AG09319 (cell line): Measurements from ENCODE around the gene NPHP1.

ENCODE experiments used
- DNase-seq: peaks from one replicate; pipeline ENCODE4 v3.0.0-alpha.2; 2010; ENCODE audit warnings: low read depth; ENCODE audit errors: extremely low read depth
- TF ChIP-seq, protein P1 (sequence below): IDR thresholded peaks from 2 replicates; pipeline ENCODE4 v1.5.1; 2011; ENCODE audit warnings: low read depth, mild to moderate bottlenecking, inconsistent platforms, low read length, moderate library complexity

Gene NPHP1

DNA sequence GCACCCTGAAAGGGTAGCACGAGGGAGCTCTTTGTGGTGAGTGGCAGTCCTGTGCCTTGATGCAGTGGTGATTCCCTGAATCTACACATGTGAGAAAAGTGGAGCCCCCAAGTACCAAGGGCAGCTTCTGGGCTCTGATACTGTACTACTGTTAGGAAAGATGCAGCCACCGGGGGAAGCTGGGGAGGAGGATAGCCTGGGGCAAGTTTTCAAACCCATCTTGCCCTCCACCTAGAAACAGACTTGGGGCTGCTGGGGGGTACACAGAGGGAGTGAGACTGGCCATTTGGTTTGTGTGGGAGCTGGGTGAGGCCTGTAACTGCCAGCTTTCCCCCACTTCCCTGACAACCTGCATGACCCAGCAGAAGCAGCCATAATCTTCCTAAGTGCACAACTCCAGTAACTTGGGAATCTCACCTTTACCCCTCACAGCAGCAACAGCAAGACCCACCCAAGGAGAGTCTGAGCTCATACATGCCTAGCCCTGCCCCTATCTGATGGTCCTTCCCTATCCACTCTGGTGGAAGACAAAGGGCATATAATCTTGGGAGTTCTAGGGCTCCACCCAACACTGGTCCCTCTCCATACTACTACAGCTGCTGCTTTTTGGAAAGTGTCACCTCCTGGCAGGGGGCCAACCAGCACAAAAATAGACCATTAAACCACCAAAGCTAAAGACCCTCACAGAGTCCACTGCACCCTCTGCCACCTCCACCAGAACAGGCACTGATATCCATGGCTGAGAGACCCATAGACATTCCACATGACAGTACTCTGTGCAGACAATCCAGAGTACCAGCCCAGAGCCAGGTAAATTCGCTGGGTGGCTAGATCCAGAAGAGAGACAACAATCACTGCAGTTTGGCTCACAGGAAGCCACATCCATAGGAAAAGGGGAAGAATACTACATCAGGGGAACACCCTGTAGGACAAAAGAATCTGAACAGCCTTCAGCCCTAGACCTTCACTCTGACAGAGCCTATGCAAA is 97.4 kb downstream of the NPHP1 start:
- DNase-seq, result no peak
- TF ChIP-seq, protein P1, sequence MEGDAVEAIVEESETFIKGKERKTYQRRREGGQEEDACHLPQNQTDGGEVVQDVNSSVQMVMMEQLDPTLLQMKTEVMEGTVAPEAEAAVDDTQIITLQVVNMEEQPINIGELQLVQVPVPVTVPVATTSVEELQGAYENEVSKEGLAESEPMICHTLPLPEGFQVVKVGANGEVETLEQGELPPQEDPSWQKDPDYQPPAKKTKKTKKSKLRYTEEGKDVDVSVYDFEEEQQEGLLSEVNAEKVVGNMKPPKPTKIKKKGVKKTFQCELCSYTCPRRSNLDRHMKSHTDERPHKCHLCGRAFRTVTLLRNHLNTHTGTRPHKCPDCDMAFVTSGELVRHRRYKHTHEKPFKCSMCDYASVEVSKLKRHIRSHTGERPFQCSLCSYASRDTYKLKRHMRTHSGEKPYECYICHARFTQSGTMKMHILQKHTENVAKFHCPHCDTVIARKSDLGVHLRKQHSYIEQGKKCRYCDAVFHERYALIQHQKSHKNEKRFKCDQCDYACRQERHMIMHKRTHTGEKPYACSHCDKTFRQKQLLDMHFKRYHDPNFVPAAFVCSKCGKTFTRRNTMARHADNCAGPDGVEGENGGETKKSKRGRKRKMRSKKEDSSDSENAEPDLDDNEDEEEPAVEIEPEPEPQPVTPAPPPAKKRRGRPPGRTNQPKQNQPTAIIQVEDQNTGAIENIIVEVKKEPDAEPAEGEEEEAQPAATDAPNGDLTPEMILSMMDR, result no peak

DNA sequence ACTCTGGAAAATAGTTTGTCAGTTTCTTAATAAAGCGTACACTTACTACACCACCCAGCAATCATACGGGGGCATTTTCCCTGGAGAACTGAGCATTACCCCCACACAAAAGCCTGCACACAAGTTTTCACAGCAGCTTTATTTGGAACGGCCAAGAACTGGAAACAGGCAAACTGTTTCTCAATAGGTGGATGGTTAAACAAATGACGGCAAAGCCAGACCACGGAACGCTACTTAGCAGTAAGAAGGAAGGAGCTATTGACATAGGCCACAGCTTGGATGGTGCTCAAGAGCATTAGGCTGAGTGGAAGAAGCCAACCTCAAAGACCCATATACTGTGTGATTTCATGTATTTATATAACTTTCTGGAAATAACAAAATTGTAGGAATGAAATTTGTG is 98.2 kb downstream of the NPHP1 start:
- TF ChIP-seq, protein P1, result no peak
- no peak for DNase-seq

DNA sequence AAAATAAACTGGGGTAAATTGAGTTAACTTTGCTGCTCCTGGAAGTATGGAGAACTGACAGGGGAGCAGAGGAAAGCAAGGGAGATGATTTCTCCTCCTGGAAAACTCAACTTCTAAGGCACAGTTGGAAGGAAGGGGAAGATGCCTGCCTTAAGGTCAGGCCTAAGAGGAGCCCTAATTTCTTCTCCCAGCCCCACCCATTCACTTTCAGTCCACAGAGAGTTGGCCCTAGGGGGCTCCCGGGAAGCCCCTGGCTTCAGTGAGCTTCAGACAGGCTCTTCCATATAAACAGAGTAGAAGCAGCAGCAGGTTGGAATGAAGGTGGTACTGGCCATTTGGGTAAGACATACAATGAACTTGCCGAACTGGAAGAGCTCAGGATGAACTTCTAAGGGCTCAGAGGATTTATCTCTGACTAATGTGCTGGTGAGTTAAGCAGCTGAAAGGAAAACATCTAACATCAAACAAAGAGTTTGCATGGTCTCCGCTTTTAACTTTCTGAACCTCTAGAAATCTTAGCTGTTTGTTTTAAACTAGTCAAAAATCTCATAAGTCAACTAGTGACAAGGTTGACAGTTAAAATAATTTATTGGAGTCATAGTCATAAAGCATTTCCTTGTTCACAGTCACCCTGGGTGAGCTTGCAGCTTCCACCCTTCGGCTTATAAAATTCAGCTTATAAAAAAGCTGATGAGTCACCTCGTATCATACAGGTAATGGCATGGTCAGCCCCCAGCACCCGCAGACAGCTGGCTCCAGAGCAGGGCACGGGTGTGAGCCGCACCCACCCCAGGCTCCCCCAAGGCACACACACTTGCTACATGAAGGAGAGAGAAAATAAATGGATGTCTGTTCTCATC is 99.0 kb downstream of the NPHP1 start:
- TF ChIP-seq, protein P1, result no peak
- no peak for DNase-seq

DNA sequence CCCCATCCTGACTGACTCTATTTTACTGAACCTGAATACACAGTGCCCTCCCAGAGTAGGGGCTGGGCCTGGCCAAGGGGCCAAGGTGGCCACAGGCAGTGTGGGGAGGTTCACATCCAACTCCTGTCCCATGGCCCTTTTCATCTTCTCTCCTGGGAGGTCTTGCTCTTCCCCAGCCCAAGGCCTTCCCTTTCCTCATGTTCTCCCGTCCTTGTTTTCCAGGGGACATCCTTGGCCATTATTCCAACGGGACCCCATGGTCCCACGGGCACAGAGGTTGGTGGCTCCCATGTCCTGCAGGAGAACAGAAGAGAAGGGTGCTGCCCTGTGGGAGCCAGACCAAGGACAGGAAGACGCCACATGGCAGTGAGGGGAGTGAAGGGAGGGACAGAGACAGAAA is 99.6 kb downstream of the NPHP1 start:
- TF ChIP-seq, protein P1, result no peak

DNA sequence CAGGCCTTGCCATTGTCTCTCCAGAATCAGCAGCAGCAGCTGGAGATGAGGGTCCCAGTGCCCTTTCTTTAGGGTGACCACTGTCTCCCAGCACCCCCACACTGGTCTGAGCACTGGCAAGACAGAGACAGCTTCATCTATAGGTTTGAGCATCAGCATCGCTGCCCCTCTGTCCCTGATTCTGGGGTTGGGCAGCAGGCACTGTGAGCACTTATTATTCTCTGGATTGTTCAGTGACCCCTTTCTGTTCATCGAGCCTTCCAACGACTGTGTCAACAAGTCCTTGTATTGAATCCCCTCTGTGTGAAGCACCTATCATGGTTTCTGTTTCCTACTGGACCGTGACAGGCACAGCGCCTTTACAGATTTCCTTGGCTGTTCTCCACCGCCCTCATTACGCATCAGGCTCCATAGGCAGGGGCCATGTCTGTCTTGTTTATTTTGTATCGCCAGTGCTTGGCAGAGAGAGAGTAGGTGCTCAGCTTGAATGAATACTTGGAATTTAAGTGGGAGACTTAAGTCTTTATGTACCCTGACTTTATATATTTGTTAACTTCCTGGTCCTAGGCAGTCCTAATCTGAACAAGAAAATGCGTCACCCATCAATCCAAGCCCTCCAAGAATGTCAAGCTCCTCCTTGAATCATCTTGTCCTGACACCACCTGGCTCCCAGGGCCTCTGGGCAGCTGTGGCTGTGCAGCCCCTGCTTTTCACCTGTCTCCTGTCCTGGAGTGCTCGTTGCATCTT is 100.6 kb downstream of the NPHP1 start:
- no peak for DNase-seq
- TF ChIP-seq, protein P1, result no peak

More for the DNA sequence above, 99.6 kb downstream of the NPHP1 start:
- no peak for DNase-seq

DNA sequence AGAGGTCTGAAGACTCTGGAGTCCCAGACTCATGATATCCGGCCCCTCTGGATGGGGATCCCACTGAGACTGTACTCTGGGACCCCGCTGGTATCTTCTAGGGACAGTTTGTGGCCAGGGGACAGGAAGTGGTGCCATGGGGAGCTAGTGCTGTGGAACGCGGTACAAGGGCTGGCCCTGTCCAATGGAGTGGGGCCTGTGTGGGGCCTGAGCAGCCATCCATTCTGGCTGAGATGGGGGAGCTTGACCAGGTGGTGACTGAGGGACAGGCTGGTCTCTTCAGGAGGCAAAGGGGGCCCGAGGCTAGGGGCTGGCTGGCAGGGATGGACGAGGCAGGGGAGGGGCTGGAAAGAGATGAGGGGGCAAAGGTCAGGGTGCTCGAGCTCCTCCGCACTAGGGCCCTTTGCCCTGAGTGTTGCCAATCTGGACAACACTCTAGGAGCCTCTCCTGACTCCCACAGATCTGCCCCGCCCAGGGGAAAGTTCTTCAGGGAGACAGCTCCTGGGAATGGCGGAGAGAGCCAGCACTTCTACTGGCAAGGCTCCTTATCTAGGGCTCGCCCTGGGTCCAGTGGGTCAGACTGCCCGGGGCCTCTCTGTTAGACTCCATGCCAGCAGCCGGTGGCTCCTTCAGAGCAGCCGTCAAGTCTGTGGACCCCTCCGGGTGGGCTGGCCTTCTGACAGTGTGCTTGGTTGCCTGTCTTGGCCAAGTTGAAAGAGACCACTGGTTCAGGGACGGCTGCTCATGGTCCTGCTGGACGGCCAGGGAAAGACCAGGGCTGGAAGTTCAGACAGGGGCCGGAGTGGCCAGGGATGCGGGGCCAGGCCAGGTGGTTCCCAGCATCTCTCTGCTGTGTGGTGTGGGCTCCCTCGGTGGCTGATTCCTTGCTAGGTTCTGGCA is 101.5 kb downstream of the NPHP1 start:
- no peak for DNase-seq

More for the DNA sequence above, 101.5 kb downstream of the NPHP1 start:
- TF ChIP-seq, protein P1, result no peak
